H1 (cell line): Measurements from ENCODE around the gene CFAP157. TPM values are rescaled to one million over a fixed set of nuclear protein-coding genes. Genes with fewer than 3 reads are reported as not detected.

Experiments used
- ASH2L ChIP-seq: fragments of 200-600, 300-600 bp; sonication (generic); IDR thresholded peaks from one replicate; pipeline ENCODE4 v1.7.1; 2017; ENCODE audit warnings: low read length
- CHD7 ChIP-seq: fragments of 300-600 bp; sonication (generic); IDR thresholded peaks from 2 replicates; pipeline ENCODE4 v1.7.1; 2012; ENCODE audit warnings: low read length, moderate library complexity, mild to moderate bottlenecking, inconsistent platforms; ENCODE audit not compliant: insufficient replicate concordance
- JUND ChIP-seq: IDR thresholded peaks from 2 replicates; pipeline ENCODE4 v1.6.1; 2011; ENCODE audit warnings: mild to moderate bottlenecking, improper control_type of control experiment, low read length
- KDM4A ChIP-seq: IDR thresholded peaks from one replicate; pipeline ENCODE4 v1.7.1; 2012; ENCODE audit warnings: low read depth, mild to moderate bottlenecking, moderate library complexity, low read length, inconsistent platforms; ENCODE audit not compliant: severe bottlenecking
- RXRA ChIP-seq: IDR thresholded peaks from 2 replicates; pipeline ENCODE4 v1.6.1; 2011; ENCODE audit warnings: low read depth, mild to moderate bottlenecking, low read length, moderate library complexity; ENCODE audit not compliant: insufficient read depth
- SIN3A ChIP-seq, 2 experiments: IDR thresholded peaks in 1 of 2; conservative IDR thresholded peaks in 1 of 2; 2 replicates each; pipeline ENCODE4 v1.6.1; 2011 to 2012; ENCODE audit warnings: low read length in 2 of 2, improper control_type of control experiment in 1 of 2, low read depth in 1 of 2, mild to moderate bottlenecking in 1 of 2
- TAF7 ChIP-seq: optimal IDR thresholded peaks from 2 replicates; pipeline ENCODE3; 2011; ENCODE audit warnings: low read depth, mild to moderate bottlenecking, inconsistent platforms, low read length, moderate library complexity, borderline replicate concordance
- USF2 ChIP-seq: IDR thresholded peaks from 2 replicates; pipeline ENCODE4 v1.6.1; 2011; ENCODE audit warnings: low read length, improper control_type of control experiment
- polyA plus RNA-seq, 7 experiments: library from polyadenylated mRNA; depleted of rRNA in 3 of 7; stranded (reverse) in 5 of 7; unstranded in 2 of 7; fragments of >200 nt in 5 of 7; fragments of 200-250 nt in 2 of 7; gene quantifications; 1 replicate in 5 of 7; 2 replicates in 1 of 7; 4 replicates in 1 of 7; pipeline versions ENCODE4 v1.2.1 to v1.2.3, GENCODE V29; 2011 to 2013; ENCODE audit warnings: missing spikeins in 2 of 7, mixed read lengths in 2 of 7
- total RNA-seq: library from RNA; stranded (reverse); fragmentation: NEBNext Ultra II Directional; extraction: Animal tissue kit (Norgen Biotek cat#: 25700); gene quantifications from 2 replicates; pipeline ENCODE4 v1.2.1, GENCODE V29; 2021

The CFAP157 gene
- total and polyA plus RNA-seq, 2 of the 8 experiments (the other 6 are each of a cell fraction or from before 2014, with no cell fraction given): not detected

- TF ChIP-seq TAF7 (no peak), ASH2L (no peak), SIN3A (conservative IDR thresholded peaks at IDR 0.05 in 1 of 2, IDR thresholded peaks at IDR 0.05 in 1 of 2; ENCODE audit: low read depth in 1 of 2, low read length in 2 of 2) (no peak), RXRA (no peak), USF2 (no peak), CHD7 (no peak), JUND (no peak), KDM4A (no peak)
- TF ChIP-seq, all 59 proteins: peak for 0
These were observed 39.5 kb upstream of the CFAP157 start (continued) for GRCh38 chr9:127667127-127667844.
